GM23338 (cell line): ENCODE results near the gene CCDC167. TPM values are rescaled to one million over a fixed set of nuclear protein-coding genes. Genes with fewer than 3 reads are reported as not detected.

Experiments used
- ATAC-seq: fragments of 200-7000 bp; cut with Tn5 transposase; 3 replicates; pipeline ENCODE4 v1.9.1; 2020
- DNase-seq: peaks from one replicate; pipeline ENCODE4 v3.0.0-alpha.2; 2015; ENCODE audit warnings: low spot score
- H2AFZ ChIP-seq: fragments of 200-600 bp; sonication (generic); 2 replicates; pipeline ENCODE4 v1.8.0; 2016; ENCODE audit warnings: antibody characterized with exemption, mild to moderate bottlenecking, moderate library complexity
- H3F3A ChIP-seq: fragments of 200-600 bp; sonication (generic); replicated peaks from 2 replicates; pipeline ENCODE4 v1.8.0; 2017; ENCODE audit warnings: antibody characterized with exemption, mixed run types, low read depth
- H3K27ac ChIP-seq: fragments of 200-600 bp; sonication (generic); 2 replicates; pipeline ENCODE4 v1.6.1; 2016; ENCODE audit warnings: low read depth
- H3K27me3 ChIP-seq: fragments of 200-600 bp; sonication (generic); 2 replicates; pipeline ENCODE4 v1.8.0; 2016; ENCODE audit warnings: mild to moderate bottlenecking, mixed run types, moderate library complexity; ENCODE audit not compliant: insufficient read depth
- H3K36me3 ChIP-seq: fragments of 200-600 bp; sonication (generic); 2 replicates; pipeline ENCODE4 v1.8.0; 2016; ENCODE audit warnings: mild to moderate bottlenecking; ENCODE audit not compliant: insufficient read depth
- H3K4me1 ChIP-seq: fragments of 200-600 bp; sonication (generic); 2 replicates; pipeline ENCODE4 v1.8.0; 2016; ENCODE audit warnings: mild to moderate bottlenecking, moderate library complexity; ENCODE audit not compliant: insufficient read depth
- H3K4me2 ChIP-seq: fragments of 200-600 bp; sonication (generic); 2 replicates; pipeline ENCODE4 v1.7.1; 2017; ENCODE audit warnings: mixed run types
- H3K4me3 ChIP-seq: fragments of 200-600 bp; sonication (generic); 2 replicates; pipeline ENCODE4 v1.6.1; 2016; ENCODE audit warnings: mixed run types
- H3K79me2 ChIP-seq: fragments of 200-600 bp; sonication (generic); replicated peaks from 2 replicates; pipeline ENCODE4 v1.8.0; 2017; ENCODE audit warnings: mild to moderate bottlenecking; ENCODE audit not compliant: insufficient read depth
- H3K9me2 ChIP-seq: fragments of 200-600 bp; sonication (generic); 2 replicates; pipeline ENCODE4 v1.8.0; 2017; ENCODE audit not compliant: insufficient read depth
- H4K20me1 ChIP-seq: fragments of 200-600 bp; sonication (generic); replicated peaks from 2 replicates; pipeline ENCODE4 v1.8.0; 2017; ENCODE audit warnings: mild to moderate bottlenecking; ENCODE audit not compliant: insufficient read depth
- H3K27ac Mint-ChIP-seq: 2 replicates; pipeline ENCODE4 v1.8.0; 2020; ENCODE audit warnings: inconsistent platforms, mild to moderate bottlenecking, moderate library complexity, mixed read lengths
- H3K27me3 Mint-ChIP-seq: 3 replicates; pipeline ENCODE4 v1.8.0; 2022; ENCODE audit warnings: low read depth, mild to moderate bottlenecking, moderate library complexity, mixed read lengths, inconsistent platforms; ENCODE audit not compliant: insufficient read depth, poor library complexity
- H3K36me3 Mint-ChIP-seq: 3 replicates; pipeline ENCODE4 v1.8.0; 2021; ENCODE audit warnings: low read depth, mild to moderate bottlenecking, inconsistent platforms, moderate library complexity, mixed read lengths
- H3K4me1 Mint-ChIP-seq: 3 replicates; pipeline ENCODE4 v1.8.0; 2020; ENCODE audit warnings: mild to moderate bottlenecking, inconsistent platforms, mixed read lengths
- H3K4me3 Mint-ChIP-seq: 3 replicates; pipeline ENCODE4 v1.8.0; 2021; ENCODE audit warnings: moderate library complexity, mild to moderate bottlenecking, inconsistent platforms, mixed read lengths
- H3K9me3 Mint-ChIP-seq: 3 replicates; pipeline ENCODE4 v1.8.0; 2020; ENCODE audit warnings: moderate library complexity, mild to moderate bottlenecking, inconsistent platforms, mixed read lengths
- EZH2 ChIP-seq: fragments of 200-600 bp; sonication (generic); IDR thresholded peaks from one replicate; pipeline ENCODE4 v1.8.0; 2017; ENCODE audit warnings: antibody characterized with exemption, mild to moderate bottlenecking, low read depth; ENCODE audit not compliant: unreplicated experiment
- EZH2phosphoT487 ChIP-seq: fragments of 200-600 bp; sonication (generic); IDR thresholded peaks from one replicate; pipeline ENCODE4 v1.8.1; 2018; ENCODE audit warnings: antibody characterized with exemption; ENCODE audit not compliant: unreplicated experiment
- JUNB ChIP-seq: IDR thresholded peaks from one replicate; pipeline ENCODE4 v1.6.1; 2016; ENCODE audit warnings: antibody characterized with exemption; ENCODE audit not compliant: unreplicated experiment
- NANOG ChIP-seq: IDR thresholded peaks from 2 replicates; pipeline ENCODE4 v1.6.1; 2016; ENCODE audit warnings: antibody characterized with exemption, borderline replicate concordance
- POLR2AphosphoS5 ChIP-seq: IDR thresholded peaks from 2 replicates; pipeline ENCODE4 v1.6.1; 2016; ENCODE audit warnings: antibody characterized with exemption, low read depth
- STAT1 ChIP-seq: IDR thresholded peaks from one replicate; pipeline ENCODE4 v1.6.1; 2016; ENCODE audit warnings: antibody characterized with exemption; ENCODE audit not compliant: unreplicated experiment
- ZNF114 ChIP-seq: fragments of 250-450 bp; sonication (Bioruptor Pico); IDR thresholded peaks from 2 replicates; pipeline ENCODE4 v1.5.0; 2020; ENCODE audit warnings: mild to moderate bottlenecking, moderate library complexity
- ZNF331 ChIP-seq: fragments of 250-450 bp; sonication (Bioruptor Pico); IDR thresholded peaks from 2 replicates; pipeline ENCODE4 v1.5.0; 2020; ENCODE audit warnings: low read depth, mild to moderate bottlenecking, moderate library complexity
- polyA plus RNA-seq: library from polyadenylated mRNA; unstranded; fragments of >200 nt; fragmentation: Nextera tagmentation; extraction: Ambion mirVana; gene quantifications from 2 replicates; pipeline ENCODE4 v1.2.1, GENCODE V29; 2016
- total RNA-seq: library from RNA; depleted of rRNA; stranded (reverse); fragments of >200 nt; shearing (Covaris generic); gene quantifications from 2 replicates; pipeline ENCODE4 v1.2.3, GENCODE V29; 2014
- TF ChIP-seq, protein P1 (sequence below): IDR thresholded peaks from one replicate; pipeline ENCODE4 v1.6.1; 2018; ENCODE audit warnings: antibody characterized with exemption; ENCODE audit not compliant: unreplicated experiment
- TF ChIP-seq, protein P2 (sequence below): IDR thresholded peaks from 2 replicates; pipeline ENCODE4 v1.6.1; 2016; ENCODE audit warnings: antibody characterized with exemption
- TF ChIP-seq, protein P3 (sequence below), 2 experiments: fragments of 200-600 bp in 1 of 2; sonication (generic) in 1 of 2; conservative IDR thresholded peaks; 2 replicates each; pipeline versions ENCODE4 v1.5.1 to v1.6.1; 2016 to 2017; ENCODE audit warnings: antibody characterized with exemption in 2 of 2, low read depth in 2 of 2, mild to moderate bottlenecking in 2 of 2, moderate library complexity in 1 of 2
- TF ChIP-seq, protein P4 (sequence below): fragments of 250-450 bp; sonication (Bioruptor Pico); IDR thresholded peaks from 2 replicates; pipeline ENCODE4 v1.5.0; 2020; ENCODE audit warnings: mild to moderate bottlenecking, moderate library complexity

Gene CCDC167
- total and polyA plus RNA-seq, 2 experiments from 2014 or later: 17.6 to 21.4 TPM

DNA sequence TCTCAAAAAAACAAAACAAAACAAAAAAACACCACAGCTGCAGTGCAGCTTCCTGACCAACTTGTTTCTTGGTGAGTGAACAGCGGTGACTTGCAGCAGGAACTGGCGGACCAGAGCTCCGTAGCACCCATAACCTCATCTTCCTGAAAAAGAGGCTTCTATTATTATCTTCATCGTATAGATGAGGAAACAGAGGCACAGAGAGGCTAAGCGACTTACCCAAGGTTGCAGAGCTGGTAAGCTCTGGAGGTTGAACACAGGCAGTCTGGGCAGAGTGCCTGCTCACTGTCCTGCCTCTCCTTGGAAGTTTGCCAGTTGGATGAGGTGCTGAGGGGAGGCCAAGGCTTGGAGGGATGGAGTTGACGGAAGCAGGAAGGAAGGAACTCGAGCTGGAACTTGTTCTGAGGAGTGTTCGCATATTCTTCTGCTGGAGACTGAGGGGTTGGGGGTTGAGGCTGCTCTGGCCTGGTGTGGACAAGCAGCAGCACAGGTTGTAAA is 47.9 kb upstream of the CCDC167 start:
- DNase-seq (no peak), ATAC-seq (no peak)
- Histone ChIP-seq H3K4me1 (no peaks in the 10 kb centered on the region; the same call in 1 of the 2 replicates), H3K27me3 (no peaks in the 10 kb centered on the region), H3K36me3 (no peaks in the 10 kb centered on the region), H3K4me2 (no peak overlapping the region), H3K27ac (no peak overlapping the region), H4K20me1 (no peaks in the 10 kb centered on the region), H2AFZ (no peak overlapping the region), H3K79me2 (no peaks in the 10 kb centered on the region), H3K9me2 (no peaks in the 10 kb centered on the region), H3F3A (no peaks in the 10 kb centered on the region), H3K4me3 (no peak overlapping the region)
- Mint-ChIP-seq H3K9me3 (no peaks in the 10 kb centered on the region), H3K4me1 (peaks cover 7% of the 10 kb centered on the region), H3K27me3 (peaks cover 4% of the 10 kb centered on the region), H3K36me3 (no peaks in the 10 kb centered on the region), H3K4me3 (no peak overlapping the region), H3K27ac (no peak overlapping the region)
- TF ChIP-seq POLR2AphosphoS5: no peak
- TF ChIP-seq, protein P1, sequence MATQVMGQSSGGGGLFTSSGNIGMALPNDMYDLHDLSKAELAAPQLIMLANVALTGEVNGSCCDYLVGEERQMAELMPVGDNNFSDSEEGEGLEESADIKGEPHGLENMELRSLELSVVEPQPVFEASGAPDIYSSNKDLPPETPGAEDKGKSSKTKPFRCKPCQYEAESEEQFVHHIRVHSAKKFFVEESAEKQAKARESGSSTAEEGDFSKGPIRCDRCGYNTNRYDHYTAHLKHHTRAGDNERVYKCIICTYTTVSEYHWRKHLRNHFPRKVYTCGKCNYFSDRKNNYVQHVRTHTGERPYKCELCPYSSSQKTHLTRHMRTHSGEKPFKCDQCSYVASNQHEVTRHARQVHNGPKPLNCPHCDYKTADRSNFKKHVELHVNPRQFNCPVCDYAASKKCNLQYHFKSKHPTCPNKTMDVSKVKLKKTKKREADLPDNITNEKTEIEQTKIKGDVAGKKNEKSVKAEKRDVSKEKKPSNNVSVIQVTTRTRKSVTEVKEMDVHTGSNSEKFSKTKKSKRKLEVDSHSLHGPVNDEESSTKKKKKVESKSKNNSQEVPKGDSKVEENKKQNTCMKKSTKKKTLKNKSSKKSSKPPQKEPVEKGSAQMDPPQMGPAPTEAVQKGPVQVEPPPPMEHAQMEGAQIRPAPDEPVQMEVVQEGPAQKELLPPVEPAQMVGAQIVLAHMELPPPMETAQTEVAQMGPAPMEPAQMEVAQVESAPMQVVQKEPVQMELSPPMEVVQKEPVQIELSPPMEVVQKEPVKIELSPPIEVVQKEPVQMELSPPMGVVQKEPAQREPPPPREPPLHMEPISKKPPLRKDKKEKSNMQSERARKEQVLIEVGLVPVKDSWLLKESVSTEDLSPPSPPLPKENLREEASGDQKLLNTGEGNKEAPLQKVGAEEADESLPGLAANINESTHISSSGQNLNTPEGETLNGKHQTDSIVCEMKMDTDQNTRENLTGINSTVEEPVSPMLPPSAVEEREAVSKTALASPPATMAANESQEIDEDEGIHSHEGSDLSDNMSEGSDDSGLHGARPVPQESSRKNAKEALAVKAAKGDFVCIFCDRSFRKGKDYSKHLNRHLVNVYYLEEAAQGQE: no peak
- TF ChIP-seq ZNF114: no peak
- TF ChIP-seq ZNF331: no peak
- TF ChIP-seq, protein P2, sequence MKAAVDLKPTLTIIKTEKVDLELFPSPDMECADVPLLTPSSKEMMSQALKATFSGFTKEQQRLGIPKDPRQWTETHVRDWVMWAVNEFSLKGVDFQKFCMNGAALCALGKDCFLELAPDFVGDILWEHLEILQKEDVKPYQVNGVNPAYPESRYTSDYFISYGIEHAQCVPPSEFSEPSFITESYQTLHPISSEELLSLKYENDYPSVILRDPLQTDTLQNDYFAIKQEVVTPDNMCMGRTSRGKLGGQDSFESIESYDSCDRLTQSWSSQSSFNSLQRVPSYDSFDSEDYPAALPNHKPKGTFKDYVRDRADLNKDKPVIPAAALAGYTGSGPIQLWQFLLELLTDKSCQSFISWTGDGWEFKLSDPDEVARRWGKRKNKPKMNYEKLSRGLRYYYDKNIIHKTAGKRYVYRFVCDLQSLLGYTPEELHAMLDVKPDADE: no peak
- TF ChIP-seq, protein P3, sequence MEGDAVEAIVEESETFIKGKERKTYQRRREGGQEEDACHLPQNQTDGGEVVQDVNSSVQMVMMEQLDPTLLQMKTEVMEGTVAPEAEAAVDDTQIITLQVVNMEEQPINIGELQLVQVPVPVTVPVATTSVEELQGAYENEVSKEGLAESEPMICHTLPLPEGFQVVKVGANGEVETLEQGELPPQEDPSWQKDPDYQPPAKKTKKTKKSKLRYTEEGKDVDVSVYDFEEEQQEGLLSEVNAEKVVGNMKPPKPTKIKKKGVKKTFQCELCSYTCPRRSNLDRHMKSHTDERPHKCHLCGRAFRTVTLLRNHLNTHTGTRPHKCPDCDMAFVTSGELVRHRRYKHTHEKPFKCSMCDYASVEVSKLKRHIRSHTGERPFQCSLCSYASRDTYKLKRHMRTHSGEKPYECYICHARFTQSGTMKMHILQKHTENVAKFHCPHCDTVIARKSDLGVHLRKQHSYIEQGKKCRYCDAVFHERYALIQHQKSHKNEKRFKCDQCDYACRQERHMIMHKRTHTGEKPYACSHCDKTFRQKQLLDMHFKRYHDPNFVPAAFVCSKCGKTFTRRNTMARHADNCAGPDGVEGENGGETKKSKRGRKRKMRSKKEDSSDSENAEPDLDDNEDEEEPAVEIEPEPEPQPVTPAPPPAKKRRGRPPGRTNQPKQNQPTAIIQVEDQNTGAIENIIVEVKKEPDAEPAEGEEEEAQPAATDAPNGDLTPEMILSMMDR (conservative IDR thresholded peaks at IDR 0.05; ENCODE audit: low read depth in 2 of 2): no peak
- no peak for TF ChIP-seq JUNB
- TF ChIP-seq EZH2: no peak
- TF ChIP-seq, protein P4, sequence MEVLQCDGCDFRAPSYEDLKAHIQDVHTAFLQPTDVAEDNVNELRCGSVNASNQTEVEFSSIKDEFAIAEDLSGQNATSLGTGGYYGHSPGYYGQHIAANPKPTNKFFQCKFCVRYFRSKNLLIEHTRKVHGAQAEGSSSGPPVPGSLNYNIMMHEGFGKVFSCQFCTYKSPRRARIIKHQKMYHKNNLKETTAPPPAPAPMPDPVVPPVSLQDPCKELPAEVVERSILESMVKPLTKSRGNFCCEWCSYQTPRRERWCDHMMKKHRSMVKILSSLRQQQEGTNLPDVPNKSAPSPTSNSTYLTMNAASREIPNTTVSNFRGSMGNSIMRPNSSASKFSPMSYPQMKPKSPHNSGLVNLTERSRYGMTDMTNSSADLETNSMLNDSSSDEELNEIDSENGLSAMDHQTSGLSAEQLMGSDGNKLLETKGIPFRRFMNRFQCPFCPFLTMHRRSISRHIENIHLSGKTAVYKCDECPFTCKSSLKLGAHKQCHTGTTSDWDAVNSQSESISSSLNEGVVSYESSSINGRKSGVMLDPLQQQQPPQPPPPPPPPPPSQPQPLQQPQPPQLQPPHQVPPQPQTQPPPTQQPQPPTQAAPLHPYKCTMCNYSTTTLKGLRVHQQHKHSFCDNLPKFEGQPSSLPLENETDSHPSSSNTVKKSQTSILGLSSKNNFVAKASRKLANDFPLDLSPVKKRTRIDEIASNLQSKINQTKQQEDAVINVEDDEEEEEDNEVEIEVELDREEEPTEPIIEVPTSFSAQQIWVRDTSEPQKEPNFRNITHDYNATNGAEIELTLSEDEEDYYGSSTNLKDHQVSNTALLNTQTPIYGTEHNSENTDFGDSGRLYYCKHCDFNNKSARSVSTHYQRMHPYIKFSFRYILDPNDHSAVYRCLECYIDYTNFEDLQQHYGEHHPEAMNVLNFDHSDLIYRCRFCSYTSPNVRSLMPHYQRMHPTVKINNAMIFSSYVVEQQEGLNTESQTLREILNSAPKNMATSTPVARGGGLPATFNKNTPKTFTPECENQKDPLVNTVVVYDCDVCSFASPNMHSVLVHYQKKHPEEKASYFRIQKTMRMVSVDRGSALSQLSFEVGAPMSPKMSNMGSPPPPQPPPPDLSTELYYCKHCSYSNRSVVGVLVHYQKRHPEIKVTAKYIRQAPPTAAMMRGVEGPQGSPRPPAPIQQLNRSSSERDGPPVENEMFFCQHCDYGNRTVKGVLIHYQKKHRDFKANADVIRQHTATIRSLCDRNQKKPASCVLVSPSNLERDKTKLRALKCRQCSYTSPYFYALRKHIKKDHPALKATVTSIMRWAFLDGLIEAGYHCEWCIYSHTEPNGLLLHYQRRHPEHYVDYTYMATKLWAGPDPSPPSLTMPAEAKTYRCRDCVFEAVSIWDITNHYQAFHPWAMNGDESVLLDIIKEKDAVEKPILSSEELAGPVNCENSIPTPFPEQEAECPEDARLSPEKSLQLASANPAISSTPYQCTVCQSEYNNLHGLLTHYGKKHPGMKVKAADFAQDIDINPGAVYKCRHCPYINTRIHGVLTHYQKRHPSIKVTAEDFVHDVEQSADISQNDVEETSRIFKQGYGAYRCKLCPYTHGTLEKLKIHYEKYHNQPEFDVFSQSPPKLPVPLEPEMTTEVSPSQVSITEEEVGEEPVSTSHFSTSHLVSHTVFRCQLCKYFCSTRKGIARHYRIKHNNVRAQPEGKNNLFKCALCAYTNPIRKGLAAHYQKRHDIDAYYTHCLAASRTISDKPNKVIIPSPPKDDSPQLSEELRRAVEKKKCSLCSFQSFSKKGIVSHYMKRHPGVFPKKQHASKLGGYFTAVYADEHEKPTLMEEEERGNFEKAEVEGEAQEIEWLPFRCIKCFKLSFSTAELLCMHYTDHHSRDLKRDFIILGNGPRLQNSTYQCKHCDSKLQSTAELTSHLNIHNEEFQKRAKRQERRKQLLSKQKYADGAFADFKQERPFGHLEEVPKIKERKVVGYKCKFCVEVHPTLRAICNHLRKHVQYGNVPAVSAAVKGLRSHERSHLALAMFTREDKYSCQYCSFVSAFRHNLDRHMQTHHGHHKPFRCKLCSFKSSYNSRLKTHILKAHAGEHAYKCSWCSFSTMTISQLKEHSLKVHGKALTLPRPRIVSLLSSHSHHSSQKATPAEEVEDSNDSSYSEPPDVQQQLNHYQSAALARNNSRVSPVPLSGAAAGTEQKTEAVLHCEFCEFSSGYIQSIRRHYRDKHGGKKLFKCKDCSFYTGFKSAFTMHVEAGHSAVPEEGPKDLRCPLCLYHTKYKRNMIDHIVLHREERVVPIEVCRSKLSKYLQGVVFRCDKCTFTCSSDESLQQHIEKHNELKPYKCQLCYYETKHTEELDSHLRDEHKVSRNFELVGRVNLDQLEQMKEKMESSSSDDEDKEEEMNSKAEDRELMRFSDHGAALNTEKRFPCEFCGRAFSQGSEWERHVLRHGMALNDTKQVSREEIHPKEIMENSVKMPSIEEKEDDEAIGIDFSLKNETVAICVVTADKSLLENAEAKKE: no peak
- TF ChIP-seq STAT1: no peak
- TF ChIP-seq EZH2phosphoT487: no peak
- TF ChIP-seq NANOG: no peak
